ENCODE data around the gene TMOD1. TPM values are rescaled to one million over a fixed set of nuclear protein-coding genes. Genes with fewer than 3 reads are reported as not detected.

TMOD1 gene
- total and polyA plus RNA-seq, 10 of the 15 experiments (the other 5 are each of a cell fraction or from before 2014, with no cell fraction given) = 4.0 to 44.1 (median 15.4) TPM

DNA sequence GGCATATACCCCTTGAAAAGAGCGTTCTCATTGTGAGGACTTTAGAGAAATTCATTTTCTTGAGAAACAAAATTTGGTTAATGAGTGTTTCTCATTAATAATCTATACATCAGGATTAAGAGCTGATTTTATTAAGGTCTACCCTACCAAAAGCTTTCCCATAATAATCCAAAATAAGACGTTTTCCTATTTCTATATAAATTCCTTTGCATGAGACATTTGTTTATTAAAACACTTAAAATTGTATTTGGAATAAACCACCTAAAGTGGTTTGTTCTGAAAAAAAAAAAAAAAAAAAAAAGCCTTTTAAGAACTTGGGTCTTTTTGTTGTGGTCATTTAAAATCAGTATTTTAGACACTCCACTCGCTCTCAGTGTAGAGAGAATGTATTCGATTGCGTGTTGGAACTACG, 695 bp upstream of the TMOD1 start:
- BruUV-seq (replicated peaks) = no TSS peak

More for the DNA sequence above, 695 bp upstream of the TMOD1 start:
- ATAC-seq (no peak), FAIRE-seq (no peak), DNase-seq (ENCODE audit: low read depth, low spot score) (no peak)
- Histone ChIP-seq H3K27ac (ENCODE audit: control insufficient read depth, insufficient read depth) (peak overlapping the region; percentile 39; the same call in 1 of the 2 replicates), H2AFZ (ENCODE audit: control insufficient read depth, low read depth, low read length) (peak overlapping the region; percentile 87), H3K9me3 (replicated peaks; ENCODE audit: control insufficient read depth, insufficient read depth, low read length) (no peaks in the 10 kb centered on the region), H3K4me2 (ENCODE audit: control insufficient read depth, insufficient read depth) (peak overlapping the region; percentile 49), H3K4me1 (ENCODE audit: control insufficient read depth, insufficient read depth, low read length) (peaks cover 24% of the 10 kb centered on the region), H3K9ac (ENCODE audit: control insufficient read depth, insufficient read depth, low read length) (peak overlapping the region; percentile 18; the same call in 1 of the 2 replicates), H3K79me2 (ENCODE audit: control insufficient read depth, insufficient read depth, low read length) (peaks cover 38% of the 10 kb centered on the region), H3K4me3 (peak overlapping the region; percentile 57; the same call in 1 of the 2 replicates), H3K36me3 (ENCODE audit: control insufficient read depth in 2 of 2, insufficient read depth in 2 of 2, low read length in 1 of 2) (no peaks in the 10 kb centered on the region), H3K27me3 (replicated peaks in 1 of 2; ENCODE audit: control insufficient read depth in 2 of 2, insufficient read depth in 2 of 2, low read length in 1 of 2) (no peaks in the 10 kb centered on the region), H4K20me1 (ENCODE audit: control insufficient read depth, insufficient read depth) (no peaks in the 10 kb centered on the region)
- TF ChIP-seq, protein P1, sequence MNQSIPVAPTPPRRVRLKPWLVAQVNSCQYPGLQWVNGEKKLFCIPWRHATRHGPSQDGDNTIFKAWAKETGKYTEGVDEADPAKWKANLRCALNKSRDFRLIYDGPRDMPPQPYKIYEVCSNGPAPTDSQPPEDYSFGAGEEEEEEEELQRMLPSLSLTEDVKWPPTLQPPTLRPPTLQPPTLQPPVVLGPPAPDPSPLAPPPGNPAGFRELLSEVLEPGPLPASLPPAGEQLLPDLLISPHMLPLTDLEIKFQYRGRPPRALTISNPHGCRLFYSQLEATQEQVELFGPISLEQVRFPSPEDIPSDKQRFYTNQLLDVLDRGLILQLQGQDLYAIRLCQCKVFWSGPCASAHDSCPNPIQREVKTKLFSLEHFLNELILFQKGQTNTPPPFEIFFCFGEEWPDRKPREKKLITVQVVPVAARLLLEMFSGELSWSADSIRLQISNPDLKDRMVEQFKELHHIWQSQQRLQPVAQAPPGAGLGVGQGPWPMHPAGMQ (IDR thresholded peaks at IDR 0.05; ENCODE audit: borderline replicate concordance) = no peak
- TF ChIP-seq, protein P2, sequence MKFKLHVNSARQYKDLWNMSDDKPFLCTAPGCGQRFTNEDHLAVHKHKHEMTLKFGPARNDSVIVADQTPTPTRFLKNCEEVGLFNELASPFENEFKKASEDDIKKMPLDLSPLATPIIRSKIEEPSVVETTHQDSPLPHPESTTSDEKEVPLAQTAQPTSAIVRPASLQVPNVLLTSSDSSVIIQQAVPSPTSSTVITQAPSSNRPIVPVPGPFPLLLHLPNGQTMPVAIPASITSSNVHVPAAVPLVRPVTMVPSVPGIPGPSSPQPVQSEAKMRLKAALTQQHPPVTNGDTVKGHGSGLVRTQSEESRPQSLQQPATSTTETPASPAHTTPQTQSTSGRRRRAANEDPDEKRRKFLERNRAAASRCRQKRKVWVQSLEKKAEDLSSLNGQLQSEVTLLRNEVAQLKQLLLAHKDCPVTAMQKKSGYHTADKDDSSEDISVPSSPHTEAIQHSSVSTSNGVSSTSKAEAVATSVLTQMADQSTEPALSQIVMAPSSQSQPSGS (IDR thresholded peaks at IDR 0.05; ENCODE audit: low read length) = no peak
- peak; percentile 63 for TF ChIP-seq ZNF384 (IDR thresholded peaks at IDR 0.05; ENCODE audit: borderline replicate concordance, low read depth, low read length)
- peak; percentile 40; the same call in 1 of the 2 replicates for TF ChIP-seq MEF2A (IDR thresholded peaks at IDR 0.05; ENCODE audit: insufficient read depth, low read depth, low read length)
- TF ChIP-seq CREB1 (IDR thresholded peaks at IDR 0.05; ENCODE audit: low read depth) = 0 out of 2 replicates have a peak, but pooled peaks have one; percentile 36
- TF ChIP-seq ZZZ3 (IDR thresholded peaks at IDR 0.05; ENCODE audit: control insufficient read depth, insufficient read length, low read depth) = no peak
- TF ChIP-seq TCF7 (IDR thresholded peaks at IDR 0.05; ENCODE audit: borderline replicate concordance) = peak; percentile 64; the same call in 1 of the 2 replicates
- peak; percentile 27; the same call in 1 of the 2 replicates for TF ChIP-seq NFIC (IDR thresholded peaks at IDR 0.05; ENCODE audit: low read depth, low read length)
- 2% methylated on average over 6 of the region's 6 CpGs for WGBS (ENCODE audit: insufficient coverage, insufficient replicate concordance, low lambda C conversion rate, missing lambda C conversion rate)
- in situ Hi-C loops (cut with MboI) = loop anchor here (10.0 kb wide), 1 partner anchor 1086 kb away; the partner anchor contains the start of gene ZNF367
- CTCF ChIA-PET = interaction anchor here (0.8 to 8.9 kb wide), 22 partner anchors 10 to 645 kb away, joined by 3 to 247 read pairs (median 6); partner anchors contain the start of genes NCBP1, TDRD7 and TSTD2
- RAD21 ChIA-PET (ENCODE audit: unreplicated experiment) = interaction anchor here (0.7 to 6.1 kb wide), 21 partner anchors 9 to 644 kb away, joined by 3 to 144 read pairs (median 10); partner anchors contain the start of genes NCBP1, TDRD7 and TSTD2
- SMC1A ChIA-PET (ENCODE audit: uncharacterized antibody, unreplicated experiment) = interaction anchor here (0.6 to 8.6 kb wide), 15 partner anchors 10 to 115 kb away, joined by 3 to 144 read pairs (median 10); no protein-coding TSS in a partner anchor
- POLR2A ChIA-PET = interaction anchor here (0.7 to 5.0 kb wide), 13 partner anchors 9 to 132 kb away, joined by 3 to 35 read pairs (median 7); partner anchors contain the start of genes NCBP1 and TSTD2
- intact Hi-C loops (cut with micrococcal nuclease; ENCODE audit: unreplicated experiment) = loop anchor here (2.0 to 10.0 kb wide), 3 partner anchors 32 to 94 kb away; partner anchors contain the start of gene TDRD7
